Measurements from ENCODE around the gene PRLR.
"Not testable (repeated sequence)": the region's sequence is repeated elsewhere in the genome, so short reads cannot be mapped to it uniquely, and the experiment has no call there.

Gene PRLR

DNA sequence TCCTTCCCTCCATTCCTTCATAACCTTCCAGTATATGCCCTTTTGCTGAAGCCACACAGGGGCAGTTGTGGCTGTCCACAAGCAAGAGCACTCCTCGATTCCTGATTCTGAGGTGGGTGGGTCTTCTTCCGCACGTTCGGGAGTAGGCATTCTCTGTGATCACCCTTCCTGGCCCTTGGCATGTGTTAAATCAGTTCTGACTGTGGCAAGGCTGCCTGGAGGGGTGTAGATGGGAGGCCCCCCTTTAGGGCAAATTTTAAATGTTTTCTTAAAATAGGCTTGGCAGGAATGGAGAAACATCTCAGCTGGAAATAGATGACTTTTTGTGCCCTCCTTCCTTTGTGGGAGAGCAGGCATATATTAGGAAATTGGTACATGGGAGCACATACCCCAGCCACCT, 185.6 kb downstream of the PRLR start:
- DNase-seq (ENCODE audit: low read depth in 2 of 2, low spot score in 1 of 2) = no peak

DNA sequence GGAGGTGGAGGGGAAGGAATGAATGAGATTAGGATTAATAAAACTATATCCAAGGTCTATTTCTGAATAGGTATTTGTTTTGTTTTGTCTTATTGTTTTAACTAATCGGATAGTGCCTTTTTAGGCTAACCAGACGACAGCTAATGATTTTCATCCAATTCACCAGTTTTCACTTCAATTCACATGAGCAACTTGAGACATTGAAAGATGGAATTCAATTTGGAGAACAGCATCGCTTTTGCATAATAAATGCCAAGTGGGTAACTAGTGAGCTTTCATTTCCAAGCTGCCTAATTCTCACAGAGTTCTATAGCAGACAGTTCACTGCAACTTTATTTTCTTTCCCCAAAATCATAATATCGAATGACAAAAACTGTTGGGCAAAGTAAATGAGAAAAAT, 187.5 kb downstream of the PRLR start:
- DNase-seq (ENCODE audit: low read depth in 2 of 2, low spot score in 1 of 2) = no peak

DNA sequence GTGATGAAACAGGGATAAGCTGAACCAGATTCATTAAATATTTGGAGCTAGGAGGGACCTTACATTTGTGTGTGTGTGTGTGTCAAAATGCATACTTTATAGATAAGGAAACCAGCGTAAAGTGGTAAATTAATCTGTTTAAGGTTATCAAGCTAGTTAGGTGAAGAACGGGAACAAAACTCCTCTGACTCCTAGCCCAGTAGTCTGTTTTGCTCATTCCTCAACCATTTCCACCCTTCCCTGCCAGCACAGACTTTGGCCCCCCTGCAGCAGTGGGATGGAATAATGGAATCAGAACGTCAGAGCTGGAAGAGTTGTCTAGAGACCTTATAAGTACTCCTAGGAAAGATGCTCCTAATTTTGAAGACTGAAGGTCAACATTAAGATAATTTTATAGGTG, 189.0 kb downstream of the PRLR start:
- no peak for DNase-seq (ENCODE audit: low read depth in 2 of 2, low spot score in 1 of 2)

DNA sequence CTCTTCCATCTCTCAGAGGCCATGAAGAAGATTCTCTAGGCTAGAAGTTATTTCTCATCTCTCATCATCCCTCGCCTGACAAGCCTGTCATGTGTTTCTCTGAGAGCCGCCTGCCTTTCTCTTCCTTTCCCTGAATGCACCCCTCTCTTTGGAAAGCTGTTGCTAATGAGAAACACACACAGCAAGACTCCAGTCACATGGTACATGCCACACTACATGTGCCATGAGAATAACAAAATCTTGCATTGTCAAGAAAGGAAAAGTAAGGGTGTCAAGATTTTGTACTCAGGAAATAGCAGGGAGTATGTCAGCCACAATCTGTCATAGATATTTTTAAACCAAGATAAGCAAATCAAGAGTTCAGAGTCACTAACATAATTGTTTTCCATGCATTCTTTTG, 191.4 kb downstream of the PRLR start:
- DNase-seq (ENCODE audit: low read depth in 2 of 2, low spot score in 1 of 2) = no peak

DNA sequence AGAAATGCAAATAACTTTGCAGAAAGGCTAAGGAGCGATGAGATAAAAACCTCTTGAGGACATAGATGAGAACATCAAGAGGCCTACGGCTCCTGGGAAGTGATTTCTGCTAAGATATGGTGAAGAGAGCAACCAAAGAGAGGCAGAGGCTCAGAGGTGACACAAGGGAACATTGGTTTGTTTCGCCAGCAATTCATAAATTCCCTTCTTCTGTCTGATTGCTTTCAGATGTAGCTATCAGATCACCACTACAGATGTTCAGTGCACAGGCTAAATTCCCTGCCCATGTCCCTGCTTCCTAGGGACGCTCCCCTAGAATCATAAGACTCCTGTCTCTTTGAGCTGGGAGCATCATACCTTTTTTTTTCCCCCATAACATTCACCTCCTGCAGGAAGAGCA, 193.8 kb downstream of the PRLR start:
- no peak for DNase-seq (ENCODE audit: low read depth in 2 of 2, low spot score in 1 of 2)

DNA sequence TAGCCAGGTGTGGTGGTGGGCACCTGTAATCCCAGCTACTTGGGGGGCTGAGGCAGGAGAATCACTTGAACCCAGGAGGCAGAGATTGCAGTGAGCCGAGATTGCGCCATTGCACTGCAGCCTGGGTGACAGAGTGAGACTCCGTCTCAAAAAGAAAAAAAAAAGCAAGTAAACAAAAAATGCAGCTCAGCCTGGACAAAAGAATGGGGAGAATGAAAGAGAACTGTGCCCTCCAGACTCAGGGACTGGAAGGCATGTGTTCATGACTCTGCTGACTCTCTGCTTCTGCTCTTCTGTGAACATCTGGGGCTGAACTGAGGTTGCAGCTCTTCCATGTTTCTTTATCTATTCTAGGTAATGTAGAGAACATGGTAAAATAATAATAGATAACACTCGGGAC, 194.4 kb downstream of the PRLR start:
- DNase-seq (ENCODE audit: low read depth in 2 of 2, low spot score in 1 of 2) = not testable (repeated sequence)

DNA sequence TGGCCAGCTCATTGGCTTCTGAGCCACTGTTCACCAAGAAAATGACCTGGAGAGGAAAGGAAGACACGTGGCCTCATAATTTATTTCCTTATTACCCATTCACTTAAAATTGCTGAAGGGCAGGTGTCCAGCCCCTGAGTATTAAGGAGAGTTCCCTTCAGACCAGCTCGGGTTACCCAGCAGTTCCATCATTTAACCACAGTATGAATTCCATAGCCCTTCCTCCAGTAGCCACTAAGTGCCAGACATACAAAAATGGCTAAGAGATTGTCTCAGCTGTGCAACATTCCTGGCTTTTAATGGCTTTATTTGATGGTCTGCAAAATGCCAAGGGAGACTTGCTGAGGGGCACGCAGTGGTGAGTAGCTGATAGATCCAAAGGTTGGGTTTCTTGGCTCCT, 195.0 kb downstream of the PRLR start:
- no peak for DNase-seq (ENCODE audit: low read depth in 2 of 2, low spot score in 1 of 2)

DNA sequence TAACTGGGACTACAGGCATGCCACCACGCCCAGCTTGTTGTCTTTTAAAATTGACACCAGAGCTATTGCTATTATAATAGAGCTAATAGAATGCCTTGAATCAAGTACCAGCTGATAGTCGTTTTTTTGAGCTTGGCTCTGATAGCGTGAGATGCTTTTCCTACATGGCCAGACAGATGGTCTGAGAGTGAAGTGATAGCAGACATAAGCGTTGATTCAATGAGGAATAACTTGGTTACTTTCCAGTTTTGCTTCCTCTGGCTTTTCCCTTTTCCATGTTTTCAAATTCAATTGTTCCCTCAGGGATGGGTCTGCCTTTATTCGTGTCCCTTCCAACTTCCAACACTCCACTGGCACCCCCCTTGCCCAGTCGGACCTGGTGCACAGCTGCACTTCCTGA, 197.9 kb downstream of the PRLR start:
- DNase-seq (ENCODE audit: low read depth in 2 of 2, low spot score in 1 of 2) = no peak

DNA sequence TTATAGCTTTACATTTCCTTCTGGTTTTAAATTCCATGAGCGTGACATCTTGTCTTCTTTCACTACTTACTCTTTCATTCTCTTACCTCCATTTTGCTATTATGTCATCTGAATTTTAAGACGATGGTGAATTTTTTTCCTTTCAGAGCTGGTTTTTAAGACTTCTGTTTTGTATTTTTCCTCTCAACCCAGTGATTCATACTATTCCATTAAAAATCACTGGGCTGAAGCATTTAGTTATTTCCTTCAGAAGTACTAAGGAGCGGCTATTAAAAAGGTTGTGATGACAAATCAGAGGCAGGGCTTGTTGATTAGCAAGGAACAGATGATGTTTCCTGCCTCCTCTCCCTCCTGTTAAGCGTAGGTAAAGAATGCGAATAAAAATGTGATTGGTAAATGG, 199.0 kb downstream of the PRLR start:
- DNase-seq (ENCODE audit: low read depth in 2 of 2, low spot score in 1 of 2) = no peak

DNA sequence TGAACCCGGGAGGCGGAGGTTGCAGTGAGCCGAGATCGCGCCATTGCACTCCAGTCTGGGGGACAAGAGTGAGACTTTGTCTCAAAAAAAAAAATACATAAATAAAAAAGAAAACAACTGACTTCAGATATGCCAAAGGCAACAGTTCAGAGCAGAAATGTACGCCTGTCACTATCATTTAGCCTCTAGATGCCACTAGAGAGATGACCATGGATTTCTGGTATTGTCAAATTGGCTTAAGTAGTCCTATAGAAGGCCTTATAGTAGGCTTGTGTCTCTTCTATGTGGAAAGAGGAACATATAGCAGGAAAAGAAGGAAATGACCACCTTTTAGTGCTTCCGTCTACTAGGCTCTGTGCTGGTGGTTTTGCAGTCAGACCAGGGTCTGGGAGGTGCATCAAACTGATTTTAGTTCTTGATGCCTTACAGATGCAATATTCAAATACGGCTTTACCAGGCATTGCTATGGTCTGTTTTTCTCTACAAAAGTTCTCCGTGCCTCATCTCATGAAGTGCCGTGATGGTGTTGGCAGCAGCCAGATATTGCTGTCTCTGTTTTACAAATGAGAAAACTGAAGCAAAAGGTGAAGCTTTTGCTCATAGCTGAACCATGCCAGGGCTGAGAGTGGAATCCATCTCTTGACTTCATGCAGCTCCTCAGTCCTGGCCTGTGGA, 199.7 kb downstream of the PRLR start:
- no peak for DNase-seq (ENCODE audit: low read depth in 2 of 2, low spot score in 1 of 2)

DNA sequence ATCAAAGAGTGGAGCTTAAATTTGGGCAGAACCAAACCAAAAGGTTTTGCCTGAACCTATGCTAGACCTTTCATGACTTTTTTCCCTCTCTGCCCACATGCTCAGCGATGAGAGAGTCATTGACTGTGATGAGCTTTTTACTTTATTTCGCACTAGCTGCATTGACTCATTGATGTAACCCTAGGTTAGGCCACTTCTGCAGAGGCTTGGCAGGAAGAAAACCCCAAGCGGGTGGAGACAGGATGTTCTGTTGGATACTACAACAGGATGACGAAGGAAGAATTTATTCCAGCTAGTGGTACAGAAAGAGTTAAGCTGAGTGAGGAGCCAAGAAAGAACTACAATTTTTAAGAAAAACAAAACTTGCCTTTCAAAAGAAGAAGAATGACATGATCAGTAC, 201.0 kb downstream of the PRLR start:
- DNase-seq (ENCODE audit: low read depth in 2 of 2, low spot score in 1 of 2) = no peak

DNA sequence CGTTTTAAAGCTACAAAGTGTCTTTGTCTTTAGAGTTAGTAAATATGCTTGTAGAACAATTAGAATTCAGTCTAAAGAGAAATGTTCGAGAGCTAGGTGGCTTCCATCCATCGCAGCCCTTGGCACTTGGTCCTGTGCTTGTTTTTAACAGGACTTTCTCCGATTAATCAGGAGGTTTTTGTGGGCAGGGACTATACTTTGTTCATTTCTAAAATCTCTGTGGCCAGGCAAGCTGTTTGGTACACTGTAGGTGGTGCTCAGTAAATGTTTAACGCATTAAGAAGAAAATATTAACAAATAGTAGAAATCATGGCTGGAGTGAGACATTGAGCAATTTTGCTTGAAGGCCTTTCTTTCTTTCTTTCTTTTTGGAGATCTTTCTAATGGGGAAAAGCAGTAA, 203.3 kb downstream of the PRLR start:
- DNase-seq (ENCODE audit: low read depth in 2 of 2, low spot score in 1 of 2) = no peak

DNA sequence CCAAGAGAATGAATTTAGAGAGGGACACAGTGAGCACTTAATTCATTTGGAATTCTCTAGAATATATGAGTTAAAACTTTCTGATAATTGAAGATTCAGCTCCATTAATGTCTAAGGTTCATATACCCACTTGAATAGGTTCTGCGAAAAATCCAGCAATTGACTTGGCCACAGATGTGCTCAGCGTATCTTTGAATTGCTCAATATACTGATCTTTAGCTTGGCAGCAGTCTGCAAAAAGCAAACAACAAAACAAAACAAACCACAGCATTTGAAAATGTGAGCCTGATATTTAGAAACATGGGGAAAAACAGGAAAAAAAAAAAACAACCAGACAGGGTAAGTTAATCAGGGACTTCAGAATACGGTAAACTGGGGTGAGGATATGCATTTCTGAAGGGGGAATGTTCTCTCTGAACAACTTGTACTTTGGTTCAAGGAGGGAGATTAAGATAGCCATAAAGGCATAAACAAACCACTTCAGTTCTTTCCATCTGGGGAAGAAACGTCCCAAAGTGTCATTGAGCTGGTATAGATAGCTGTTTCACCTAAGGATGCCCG, 203.9 kb downstream of the PRLR start:
- DNase-seq (ENCODE audit: low read depth in 2 of 2, low spot score in 1 of 2) = no peak

DNA sequence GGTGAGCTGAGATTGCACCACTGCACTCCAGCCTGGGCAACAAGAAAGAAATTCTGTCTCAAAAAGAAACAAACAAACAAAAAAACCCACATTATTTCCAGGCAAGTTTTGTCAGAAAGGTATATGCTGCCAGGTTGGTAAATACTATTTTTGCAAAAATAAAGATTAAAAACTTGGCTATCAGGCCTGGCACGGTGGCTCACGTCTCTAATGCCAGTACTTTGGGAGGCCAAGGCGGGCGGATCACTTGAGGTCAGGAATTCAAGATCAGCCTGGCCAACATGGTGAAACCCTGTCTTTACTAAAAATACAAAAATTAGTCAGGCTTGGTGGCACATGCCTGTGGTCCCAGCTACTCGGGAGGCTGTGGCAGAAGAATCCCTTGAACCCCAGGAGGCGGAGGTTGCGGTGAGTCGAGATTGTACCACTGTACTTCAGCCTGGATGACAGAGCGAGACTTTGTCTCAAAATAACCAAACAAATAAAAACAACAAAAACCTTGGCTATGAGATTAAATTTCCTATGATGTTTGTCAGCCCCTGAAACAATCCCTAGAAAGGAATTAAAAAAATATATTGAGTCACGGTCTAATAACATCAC, 205.3 kb downstream of the PRLR start:
- no peak for DNase-seq (ENCODE audit: low read depth in 2 of 2, low spot score in 1 of 2)

DNA sequence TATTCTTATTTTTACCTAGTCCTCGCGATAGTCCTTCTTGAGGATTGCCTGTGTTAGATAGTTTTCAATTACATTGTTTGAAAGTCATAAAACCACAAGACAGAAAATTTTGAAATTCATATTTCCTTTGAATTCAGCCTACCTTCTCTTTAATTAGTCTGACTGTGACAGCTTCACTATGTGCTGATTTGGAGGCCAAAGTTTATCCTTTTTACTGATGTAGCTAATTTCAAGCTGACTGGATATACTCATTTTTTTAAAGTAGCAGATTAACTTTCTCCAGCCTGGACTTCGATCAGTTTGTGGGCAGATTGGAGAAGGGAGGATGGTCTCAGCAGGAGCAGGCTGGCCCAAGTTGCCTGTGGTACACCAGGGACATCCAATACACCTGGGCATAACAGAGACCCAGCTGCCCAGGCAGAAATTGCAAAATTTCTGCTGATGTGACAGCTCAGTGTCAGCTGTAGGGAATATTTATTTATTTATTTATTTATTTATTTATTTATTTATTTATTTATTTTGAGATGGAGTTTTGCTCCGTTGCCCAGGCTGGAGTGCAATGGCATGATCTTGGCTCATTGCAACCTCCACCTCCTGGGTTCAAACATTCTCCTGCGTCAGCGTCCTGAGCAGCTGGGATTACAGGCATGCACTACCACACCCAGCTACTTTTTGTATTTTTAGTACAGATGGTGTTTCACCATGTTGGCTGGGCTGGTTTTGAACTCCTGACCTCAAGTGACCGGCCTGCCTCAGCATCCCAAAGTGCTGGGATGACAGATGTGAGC, 206.7 kb downstream of the PRLR start:
- no peak for DNase-seq (ENCODE audit: low read depth in 2 of 2, low spot score in 1 of 2)

DNA sequence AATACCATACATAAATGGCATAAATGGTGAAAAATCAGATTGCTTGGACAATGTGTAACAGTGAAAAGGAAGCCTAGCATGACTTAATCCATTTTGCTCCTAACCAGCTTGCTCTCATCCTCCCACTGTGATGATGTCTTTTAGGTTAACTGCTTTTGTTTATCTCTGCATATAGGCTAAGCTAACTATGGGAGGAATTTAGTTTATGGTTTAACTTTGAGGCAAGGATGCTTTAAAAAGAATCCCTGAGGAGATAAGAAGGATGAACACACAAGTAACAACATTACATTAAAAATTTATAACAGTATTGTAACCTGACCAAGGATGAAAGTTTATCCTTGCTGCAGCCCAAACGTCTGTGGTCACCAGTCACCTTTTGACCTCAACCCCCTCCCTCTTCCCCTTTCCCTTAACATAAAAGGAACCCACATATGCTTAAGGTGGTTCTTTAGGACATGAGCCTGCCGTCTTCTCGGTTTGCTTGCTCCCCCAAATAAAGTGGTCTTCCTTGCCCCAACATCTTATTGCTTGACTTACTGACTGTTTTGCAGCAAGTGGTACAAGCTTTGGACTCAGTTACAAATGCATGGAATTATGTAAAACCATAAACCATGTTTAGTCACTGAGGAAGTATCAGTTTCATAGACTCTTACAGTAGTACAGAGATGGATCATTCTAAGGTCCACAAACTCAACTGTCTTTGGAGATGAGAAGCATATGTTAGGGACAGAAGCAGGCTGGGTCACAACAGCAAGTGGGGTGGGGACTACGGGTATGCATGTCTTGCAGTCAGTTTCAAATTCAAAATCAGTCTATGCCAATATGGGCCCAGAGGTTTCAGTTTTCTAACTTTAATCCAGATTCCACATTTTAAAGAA, 213.9 kb downstream of the PRLR start:
- no peak for DNase-seq (ENCODE audit: low read depth in 2 of 2, low spot score in 1 of 2)

DNA sequence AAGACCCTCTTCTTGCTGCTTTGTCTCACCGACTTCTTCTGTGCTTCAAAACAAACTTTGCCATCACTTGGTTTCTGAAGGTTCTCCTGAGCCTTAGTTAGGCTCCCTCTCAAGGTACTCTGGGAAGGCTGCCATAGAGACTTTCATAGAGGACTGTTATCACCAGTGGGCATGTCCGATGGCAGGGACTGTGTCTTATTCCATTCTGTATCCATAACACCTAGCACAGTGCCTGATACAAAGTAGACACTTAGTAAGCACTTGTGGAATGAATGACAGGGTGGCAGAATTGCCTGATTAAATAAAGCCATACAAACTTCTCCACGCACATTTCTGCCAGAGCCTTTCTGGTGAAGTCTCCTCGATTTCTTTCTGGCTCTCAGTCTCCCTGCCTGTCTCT, 215.2 kb downstream of the PRLR start:
- no peak for DNase-seq (ENCODE audit: low read depth in 2 of 2, low spot score in 1 of 2)

DNA sequence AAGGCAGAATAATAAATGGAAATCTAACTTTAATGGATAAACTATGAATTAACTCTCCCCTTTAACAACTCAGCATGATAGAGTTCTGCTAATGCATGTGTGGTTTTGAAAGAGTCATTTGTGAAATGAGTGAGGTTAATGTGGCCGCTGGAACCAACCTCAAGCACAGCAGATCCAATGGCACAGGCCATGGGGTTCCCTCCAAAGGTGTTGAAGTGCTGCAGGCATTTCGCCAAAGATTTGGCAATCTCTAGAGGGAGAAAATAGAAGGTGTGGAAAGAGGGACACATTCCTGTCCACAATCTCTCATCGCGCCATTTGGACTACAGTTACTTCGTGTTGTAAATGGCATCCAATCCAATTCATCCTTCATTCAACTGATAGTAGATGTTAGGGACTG, 217.5 kb downstream of the PRLR start:
- no peak for DNase-seq (ENCODE audit: low read depth in 2 of 2, low spot score in 1 of 2)

DNA sequence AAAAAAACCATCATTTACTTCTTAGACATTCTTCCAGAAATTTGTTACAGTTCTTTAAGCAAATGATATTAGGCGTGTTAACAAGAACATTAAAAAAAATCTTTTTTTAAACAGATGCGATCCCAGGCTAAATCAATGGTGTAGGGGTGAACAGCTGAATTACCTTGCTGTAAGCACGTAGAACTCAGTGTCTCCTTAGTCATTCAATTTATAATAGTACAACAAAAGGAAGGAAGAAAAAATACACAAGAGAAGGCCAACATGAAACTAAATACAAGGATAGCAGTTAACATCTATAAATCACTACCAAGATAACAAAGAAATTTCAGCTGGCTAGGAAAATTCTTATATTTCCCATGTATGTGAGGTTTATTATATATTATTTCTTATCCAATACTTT, 217.9 kb downstream of the PRLR start:
- DNase-seq (ENCODE audit: low read depth in 2 of 2, low spot score in 1 of 2) = no peak

DNA sequence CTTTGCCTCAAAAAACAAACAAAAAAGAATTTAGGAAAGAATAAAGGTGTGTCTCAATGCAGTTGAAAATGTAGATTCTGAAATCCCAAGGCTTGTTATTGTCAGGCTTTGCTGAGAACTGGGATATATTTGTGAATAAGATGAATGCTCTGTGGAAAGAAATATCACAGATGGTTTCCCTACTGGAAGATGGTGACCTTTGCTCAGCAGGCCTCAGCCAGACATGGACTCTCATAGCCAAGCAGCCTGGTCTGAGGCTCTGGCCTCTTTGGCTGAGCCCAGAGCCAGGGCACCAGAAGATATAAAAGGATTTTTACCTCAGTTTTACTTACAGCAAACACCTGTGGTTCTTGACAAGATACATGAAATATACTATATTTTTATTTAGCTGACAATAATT, 219.6 kb downstream of the PRLR start:
- no peak for DNase-seq (ENCODE audit: low read depth in 2 of 2, low spot score in 1 of 2)

DNA sequence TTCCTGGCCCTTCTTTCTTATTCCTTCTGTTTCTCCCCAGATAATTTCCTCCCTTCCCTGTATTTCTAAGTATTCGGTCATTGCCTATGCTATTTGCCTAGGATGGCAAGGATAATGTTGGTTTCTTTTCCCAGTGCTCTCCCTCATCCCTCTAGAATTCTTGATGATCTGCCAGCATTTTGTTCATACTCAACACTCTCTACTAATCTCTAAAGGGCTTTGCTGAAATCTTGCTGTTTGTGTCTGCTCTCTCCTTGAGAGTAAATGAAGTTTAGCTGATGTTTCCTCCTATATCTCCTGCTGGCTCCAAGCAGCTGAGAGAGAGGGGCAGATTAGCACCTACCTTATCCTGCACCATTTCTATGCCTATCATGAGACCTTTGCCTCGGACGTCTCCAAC, 220.6 kb downstream of the PRLR start:
- DNase-seq (ENCODE audit: low read depth in 2 of 2, low spot score in 1 of 2) = no peak

All from stimulated activated CD8-positive, alpha-beta memory T cell treated with anti-CD3 and anti-CD28 coated beads, Interleukin-4, amount 100 ng/mL, for 1 hour (primary cell).